ENCODE results near the gene IGDCC3. TPM values are rescaled to one million over a fixed set of nuclear protein-coding genes. Genes with fewer than 3 reads are reported as not detected.

Gene IGDCC3
- total and polyA plus RNA-seq, 10 of the 15 experiments (the other 5 are each of a cell fraction or from before 2014, with no cell fraction given) = 0.10 to 0.20 (median 0.15) TPM; not detected in 7

DNA sequence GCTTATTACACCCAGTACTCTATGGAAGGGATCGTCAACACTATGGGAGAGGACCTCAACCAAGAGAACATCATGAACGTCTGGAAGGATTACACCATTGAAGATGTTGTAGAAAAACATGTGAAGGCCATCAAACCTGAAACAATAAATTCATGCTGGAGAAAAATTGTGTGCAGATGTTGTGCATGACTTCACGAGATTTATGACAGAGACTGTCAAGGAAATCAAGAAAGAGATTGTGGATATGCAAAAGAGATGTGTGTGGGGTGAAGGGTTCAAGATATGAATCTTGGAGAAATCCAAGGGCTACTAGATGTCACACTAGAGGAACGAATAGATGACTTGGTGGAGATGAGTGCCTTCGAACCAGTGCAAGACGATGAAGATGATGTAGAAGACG is 87.6 kb downstream of the IGDCC3 start:
- FAIRE-seq = no peak
- in situ Hi-C loops (cut with MboI) (no loop called here), intact Hi-C loops (cut with micrococcal nuclease; ENCODE audit: unreplicated experiment) (loop anchor here (10.0 kb wide), 1 partner anchor 465 kb away; the partner anchor contains the start of gene PIF1)
- H3K27me3 ChIP-seq (replicated peaks in 1 of 2; ENCODE audit: control insufficient read depth in 2 of 2, insufficient read depth in 2 of 2, low read length in 1 of 2) = no peaks in the 10 kb centered on the region
- no peaks in the 10 kb centered on the region for H4K20me1 ChIP-seq (ENCODE audit: control insufficient read depth, insufficient read depth)
- H3K27ac ChIP-seq (ENCODE audit: control insufficient read depth, insufficient read depth) = no peak overlapping the region
- no peak overlapping the region for H2AFZ ChIP-seq (ENCODE audit: control insufficient read depth, low read depth, low read length)
- ChIA-PET POLR2A (interaction anchor here (1.1 kb wide), 1 partner anchor 8 kb away, joined by 3 read pairs; no protein-coding TSS in a partner anchor), RAD21 (ENCODE audit: unreplicated experiment) (no interaction called here), SMC1A (ENCODE audit: uncharacterized antibody, unreplicated experiment) (no interaction called here), CTCF (no interaction called here)
- H3K4me2 ChIP-seq (ENCODE audit: control insufficient read depth, insufficient read depth) = no peak overlapping the region
- no TSS peak for BruUV-seq (replicated peaks)
- no peaks in the 10 kb centered on the region; the same call in 1 of the 2 replicates for H3K79me2 ChIP-seq (ENCODE audit: control insufficient read depth, insufficient read depth, low read length)
- ATAC-seq = no peak
- peaks cover 14% of the 10 kb centered on the region for H3K4me1 ChIP-seq (ENCODE audit: control insufficient read depth, insufficient read depth, low read length)
- TF ChIP-seq RAD21 (IDR thresholded peaks at IDR 0.05; ENCODE audit: insufficient read depth, low read depth, low read length) (no peak), ZBED1 (IDR thresholded peaks at IDR 0.05; ENCODE audit: borderline replicate concordance) (no peak), HDAC6 (IDR thresholded peaks at IDR 0.05; ENCODE audit: unreplicated experiment) (no peak), MAX (IDR thresholded peaks at IDR 0.05; ENCODE audit: low read depth, low read length) (no peak), SRF (IDR thresholded peaks at IDR 0.05; ENCODE audit: low read depth in 2 of 2, low read length in 2 of 2) (no peak), TBL1XR1 (IDR thresholded peaks at IDR 0.05; ENCODE audit: low read depth, low read length) (no peak), ZBTB4 (CRISPR knock-in tag; IDR thresholded peaks at IDR 0.05) (no peak)
- H3K4me3 ChIP-seq = no peak overlapping the region
- WGBS (ENCODE audit: insufficient coverage, insufficient replicate concordance, low lambda C conversion rate, missing lambda C conversion rate) = 73% methylated on average over 7 of the region's 7 CpGs
- no peak overlapping the region for H3K9ac ChIP-seq (ENCODE audit: control insufficient read depth, insufficient read depth, low read length)
- DNase-seq (ENCODE audit: low read depth, low spot score) = no peak
- no peaks in the 10 kb centered on the region for H3K9me3 ChIP-seq (replicated peaks; ENCODE audit: control insufficient read depth, insufficient read depth, low read length)
- no peaks in the 10 kb centered on the region for H3K36me3 ChIP-seq (ENCODE audit: control insufficient read depth in 2 of 2, insufficient read depth in 2 of 2, low read length in 1 of 2)
